GM19099 (cell line): Measurements from ENCODE around the gene TRIP12.

Experiments used
- POLR2A ChIP-seq: IDR thresholded peaks from 3 replicates; pipeline ENCODE4 v1.6.1; 2011; ENCODE audit warnings: low read depth; ENCODE audit not compliant: insufficient read length; ENCODE audit errors: extremely low read depth

TRIP12 gene

DNA sequence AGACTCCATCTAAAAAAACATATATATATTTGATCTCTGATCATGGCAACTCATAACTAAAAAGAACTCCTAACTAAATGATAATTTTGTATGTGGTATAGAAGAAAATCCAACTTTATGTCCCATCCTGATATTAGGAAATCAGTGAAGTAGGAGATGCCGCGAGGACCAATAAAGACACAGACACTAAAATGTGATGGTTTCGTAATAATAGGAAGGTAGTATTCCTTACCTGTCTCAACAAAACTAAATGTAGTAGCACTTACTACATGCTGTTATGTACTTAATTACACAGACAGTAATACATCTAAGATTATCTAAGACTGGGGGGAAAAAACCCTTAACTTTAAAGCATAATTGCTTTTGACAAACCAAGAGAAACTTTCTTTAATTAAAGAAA, 63.5 kb downstream of the TRIP12 start:
- TF ChIP-seq POLR2A, result no peak

- TF ChIP-seq POLR2A, result no peak
Measured at GRCh38 chr2:229857634-229858033, 64.2 kb downstream of the TRIP12 start.

DNA sequence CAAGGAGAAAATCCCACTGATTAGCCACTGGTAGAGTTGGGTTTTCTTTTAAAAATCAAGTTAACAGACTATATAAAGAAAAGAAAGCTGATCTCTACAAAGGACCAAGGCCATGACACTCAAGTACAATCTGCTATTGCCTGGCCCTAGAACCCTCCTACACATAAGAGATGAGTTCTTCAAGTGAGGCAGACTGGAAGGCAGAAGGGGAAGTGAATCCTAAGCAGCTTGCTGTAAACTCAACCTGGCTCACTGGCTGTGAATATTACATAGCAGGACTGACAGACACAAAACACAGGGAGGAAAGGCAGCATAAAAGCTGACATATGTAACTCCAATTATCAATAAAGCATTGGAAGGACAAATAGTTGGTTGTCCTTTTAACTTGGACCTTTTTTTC, 65.4 kb downstream of the TRIP12 start:
- no peak for TF ChIP-seq POLR2A

- TF ChIP-seq POLR2A, result no peak
Measured at GRCh38 chr2:229855116-229855515, 66.7 kb downstream of the TRIP12 start.

DNA sequence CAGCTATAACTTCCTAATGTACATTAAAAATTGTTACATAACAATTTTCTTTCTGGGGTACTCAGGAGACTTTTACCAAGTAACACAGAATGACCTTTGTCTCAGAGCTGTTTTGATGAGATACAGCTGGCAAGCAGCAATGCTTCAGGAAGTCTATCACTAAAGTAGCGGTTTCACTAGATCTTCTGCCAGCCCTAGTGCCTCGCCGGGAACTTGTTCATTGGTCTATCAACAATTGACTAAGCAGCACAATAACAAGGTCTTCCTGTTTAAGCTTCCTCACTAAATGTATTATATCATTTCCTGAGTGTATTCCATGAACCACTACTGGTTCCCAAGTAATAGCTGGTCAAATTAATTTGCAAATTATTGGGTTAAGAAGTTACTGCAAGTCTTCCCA, 69.2 kb downstream of the TRIP12 start:
- no peak for TF ChIP-seq POLR2A

- no peak for TF ChIP-seq POLR2A
Measured at GRCh38 chr2:229851870-229852269, 69.9 kb downstream of the TRIP12 start.

DNA sequence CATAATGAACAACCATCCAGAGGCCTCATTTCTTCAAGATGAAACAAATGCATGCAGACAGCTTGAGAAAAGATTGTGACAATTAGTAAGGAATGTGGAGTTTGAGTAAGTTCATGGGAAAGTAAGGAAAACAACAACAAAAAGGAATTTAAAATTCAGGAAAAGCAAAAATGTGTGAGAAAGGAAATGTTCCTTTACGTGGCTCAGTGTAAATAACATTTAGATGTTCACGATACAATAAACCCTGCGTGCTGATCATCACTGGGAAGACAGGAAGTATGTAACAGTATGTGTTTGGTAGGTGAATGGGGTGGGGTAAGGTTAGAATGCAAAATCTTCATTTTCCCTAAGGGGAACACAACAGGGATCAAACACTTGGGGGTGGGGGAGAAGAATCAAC, 72.7 kb downstream of the TRIP12 start:
- no peak for TF ChIP-seq POLR2A

- TF ChIP-seq POLR2A, result no peak
Measured at GRCh38 chr2:229843613-229844012, 78.2 kb downstream of the TRIP12 start.

- TF ChIP-seq POLR2A, result no peak
Measured at GRCh38 chr2:229838729-229839128, 83.1 kb downstream of the TRIP12 start.

DNA sequence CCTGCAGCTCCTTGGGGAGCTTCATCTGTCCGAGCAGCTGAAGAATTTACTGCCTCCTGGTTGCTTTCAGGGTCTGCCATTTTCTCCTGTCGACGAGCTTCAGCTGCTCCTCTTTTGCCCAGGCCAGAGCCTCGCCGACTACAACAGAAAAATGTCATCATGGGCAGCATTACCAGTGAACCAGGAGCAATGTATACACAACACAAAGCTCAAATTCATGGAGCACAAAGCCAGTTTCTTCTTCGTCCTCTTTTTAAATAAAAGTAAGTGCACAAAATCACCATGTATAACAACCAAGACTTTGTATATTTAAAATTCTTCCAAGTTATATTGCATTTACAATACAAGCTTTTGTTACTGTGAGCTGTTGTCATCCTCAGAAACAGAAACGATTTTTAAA, 85.0 kb downstream of the TRIP12 start:
- no peak for TF ChIP-seq POLR2A

GRCh38 chr2:229835596-229836283, 86.1 kb downstream of the TRIP12 start:
- no peak for TF ChIP-seq POLR2A

- TF ChIP-seq POLR2A, result no peak
Measured at GRCh38 chr2:229832510-229832898, 89.3 kb downstream of the TRIP12 start.

- TF ChIP-seq POLR2A, result no peak
Measured at GRCh38 chr2:229831805-229832509, 89.9 kb downstream of the TRIP12 start.

GRCh38 chr2:229825476-229825875, 96.3 kb downstream of the TRIP12 start:
- no peak for TF ChIP-seq POLR2A

- TF ChIP-seq POLR2A, result no peak
Measured at GRCh38 chr2:229821316-229821715, 100.5 kb downstream of the TRIP12 start.

GRCh38 chr2:229818230-229818629, 103.6 kb downstream of the TRIP12 start:
- TF ChIP-seq POLR2A, result no peak
